Cerebellar cortex (tissue), 1 donor: ENCODE measurements around the gene ASXL1.
"Not testable (repeated sequence)": the region's sequence is repeated elsewhere in the genome, so short reads cannot be mapped to it uniquely, and the experiment has no call there.

ENCODE experiments used
- DNase-seq: peaks from one replicate; pipeline ENCODE4 v3.0.0-alpha.2; 2015; ENCODE audit warnings: low spot score

Gene ASXL1

DNA sequence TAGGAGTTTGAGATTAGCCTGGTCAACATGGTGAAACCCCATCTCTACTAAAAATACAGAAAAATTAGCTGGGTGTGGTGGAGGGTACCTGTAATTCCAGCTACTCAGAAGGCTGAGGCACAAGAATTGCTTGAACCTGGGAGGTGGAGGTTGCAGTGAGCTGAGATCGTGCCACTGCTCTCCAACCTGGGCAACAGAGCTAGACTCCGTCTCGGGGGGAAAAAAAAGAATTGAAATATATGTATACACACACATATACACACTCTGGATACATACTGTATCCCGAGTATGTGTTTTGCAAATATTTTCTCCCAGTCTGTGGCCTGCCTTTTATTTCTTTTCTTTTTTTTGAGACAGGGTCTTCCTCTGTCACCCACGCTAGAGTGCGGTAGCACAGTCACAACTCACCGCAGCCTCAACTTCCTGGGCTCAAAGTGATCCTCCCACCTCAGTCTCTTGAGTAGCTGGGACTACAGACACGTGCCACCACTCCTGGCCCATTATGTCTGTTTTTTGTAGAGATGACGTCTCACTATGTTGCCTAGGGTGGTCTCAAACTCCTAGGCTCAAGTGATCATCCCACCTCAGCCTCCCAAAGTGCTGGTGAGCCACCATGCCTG, 49.1 kb downstream of the ASXL1 start:
- DNase-seq: not testable (repeated sequence)

GRCh38 chr20:32411955-32412706, 54.0 kb downstream of the ASXL1 start:
- DNase-seq: no peak

- no peak for DNase-seq
These were observed 57.4 kb downstream of the ASXL1 start for GRCh38 chr20:32415494-32415893.

DNA sequence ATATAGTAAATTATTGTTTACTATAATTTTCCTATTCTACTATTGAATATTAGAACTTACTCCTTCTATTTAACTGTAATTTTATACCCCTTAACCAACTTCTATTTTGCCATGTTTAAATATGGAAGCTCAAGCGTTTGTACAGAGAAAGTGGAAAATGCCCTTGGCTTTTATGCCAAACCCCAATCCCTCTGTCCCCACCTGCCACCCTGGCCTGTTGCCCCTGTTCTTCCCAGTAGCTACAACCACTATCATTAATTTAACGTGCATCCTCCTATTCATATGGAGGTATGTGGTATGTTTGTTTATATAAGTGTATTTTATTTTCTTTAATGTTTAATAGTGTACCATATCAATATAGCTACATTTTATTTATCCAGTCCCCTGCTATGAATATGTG, 58.1 kb downstream of the ASXL1 start:
- DNase-seq: peak; percentile 54

- DNase-seq: no peak
These were observed 60.2 kb downstream of the ASXL1 start for GRCh38 chr20:32418376-32418775.

GRCh38 chr20:32421290-32421689, 63.2 kb downstream of the ASXL1 start:
- DNase-seq: no peak

- DNase-seq: no peak
These were observed 69.9 kb downstream of the ASXL1 start for GRCh38 chr20:32427996-32428395.

DNA sequence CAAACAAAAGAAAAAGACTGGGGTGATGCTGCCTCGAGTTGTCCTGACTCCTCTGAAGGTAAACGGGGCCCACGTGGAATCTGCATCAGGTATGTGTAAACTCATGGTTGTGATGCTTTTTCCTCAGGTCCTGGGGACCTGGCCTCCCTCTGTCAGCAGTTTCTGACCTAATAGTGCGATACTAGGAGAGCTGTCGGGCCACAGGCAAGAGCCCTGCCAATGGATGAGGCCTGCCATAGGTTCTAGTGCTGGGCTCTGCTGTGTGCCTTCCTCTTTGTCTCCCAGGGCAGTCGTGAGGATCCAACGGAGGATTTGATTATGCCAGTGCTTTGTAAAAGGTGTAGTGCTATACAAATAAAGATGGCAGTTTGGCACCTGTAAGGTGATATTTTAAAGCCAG, 71.2 kb downstream of the ASXL1 start:
- DNase-seq: no peak

DNA sequence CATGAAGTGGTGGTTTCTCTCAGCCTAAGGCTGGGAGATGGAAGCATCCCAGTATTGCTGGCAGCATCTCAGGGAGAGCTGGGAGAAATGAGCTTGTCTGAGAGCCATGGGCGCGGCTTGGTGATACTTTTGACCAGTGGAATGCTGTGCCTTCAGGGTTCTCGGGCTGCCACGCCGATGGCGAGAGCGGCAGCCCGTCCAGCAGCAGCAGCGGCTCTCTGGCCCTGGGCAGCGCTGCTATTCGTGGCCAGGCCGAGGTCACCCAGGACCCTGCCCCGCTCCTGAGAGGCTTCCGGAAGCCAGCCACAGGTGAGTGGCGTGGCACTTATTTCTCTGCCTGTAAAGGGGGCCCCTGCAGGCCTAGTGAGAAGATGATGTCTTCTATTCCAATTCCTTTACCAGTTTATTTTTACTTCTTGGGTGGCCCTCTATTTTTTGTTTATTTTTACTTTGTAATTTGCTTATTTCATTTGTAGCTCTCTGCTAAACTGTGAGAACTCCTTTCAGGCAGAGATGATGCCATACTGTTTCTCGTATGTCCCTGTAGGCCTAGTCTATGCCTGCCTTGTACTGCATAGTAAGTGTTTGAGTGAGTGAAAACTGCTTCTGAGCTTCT, 71.7 kb downstream of the ASXL1 start:
- no peak for DNase-seq

DNA sequence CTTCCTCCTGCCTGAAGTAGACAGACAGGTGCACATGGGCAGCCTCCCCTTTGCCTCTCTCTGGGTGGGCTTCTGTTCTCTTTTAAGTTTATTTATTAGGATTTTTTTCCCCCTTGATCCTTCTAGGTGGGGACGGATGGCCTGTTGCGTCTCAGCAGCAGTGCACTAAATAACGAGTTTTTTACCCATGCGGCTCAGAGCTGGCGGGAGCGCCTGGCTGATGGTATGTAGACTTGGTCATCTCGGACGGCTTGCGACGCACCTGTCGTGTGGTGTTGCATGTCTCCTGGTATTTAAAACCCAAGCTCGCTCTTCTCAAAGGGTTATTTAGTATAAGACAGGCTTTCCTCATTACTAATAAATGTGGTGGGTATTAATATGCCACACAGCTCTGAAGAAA, 73.3 kb downstream of the ASXL1 start:
- DNase-seq: no peak

- DNase-seq: no peak
These were observed 74.1 kb downstream of the ASXL1 start for GRCh38 chr20:32432277-32432676.

- DNase-seq: no peak
These were observed 75.3 kb downstream of the ASXL1 start for GRCh38 chr20:32433311-32434021.

DNA sequence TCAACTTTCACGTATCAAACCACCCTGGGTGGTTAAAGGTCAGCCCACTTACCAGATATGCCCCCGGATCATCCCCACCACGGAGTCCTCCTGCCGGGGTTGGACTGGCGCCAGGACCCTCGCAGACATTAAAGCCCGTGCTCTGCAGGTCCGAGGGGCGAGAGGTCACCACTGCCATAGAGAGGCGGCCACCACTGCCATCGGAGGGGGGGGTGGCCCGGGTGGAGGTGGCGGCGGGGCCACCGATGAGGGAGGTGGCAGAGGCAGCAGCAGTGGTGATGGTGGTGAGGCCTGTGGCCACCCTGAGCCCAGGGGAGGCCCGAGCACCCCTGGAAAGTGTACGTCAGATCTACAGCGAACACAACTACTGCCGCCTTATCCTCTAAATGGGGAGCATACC, 76.3 kb downstream of the ASXL1 start:
- DNase-seq: no peak

DNA sequence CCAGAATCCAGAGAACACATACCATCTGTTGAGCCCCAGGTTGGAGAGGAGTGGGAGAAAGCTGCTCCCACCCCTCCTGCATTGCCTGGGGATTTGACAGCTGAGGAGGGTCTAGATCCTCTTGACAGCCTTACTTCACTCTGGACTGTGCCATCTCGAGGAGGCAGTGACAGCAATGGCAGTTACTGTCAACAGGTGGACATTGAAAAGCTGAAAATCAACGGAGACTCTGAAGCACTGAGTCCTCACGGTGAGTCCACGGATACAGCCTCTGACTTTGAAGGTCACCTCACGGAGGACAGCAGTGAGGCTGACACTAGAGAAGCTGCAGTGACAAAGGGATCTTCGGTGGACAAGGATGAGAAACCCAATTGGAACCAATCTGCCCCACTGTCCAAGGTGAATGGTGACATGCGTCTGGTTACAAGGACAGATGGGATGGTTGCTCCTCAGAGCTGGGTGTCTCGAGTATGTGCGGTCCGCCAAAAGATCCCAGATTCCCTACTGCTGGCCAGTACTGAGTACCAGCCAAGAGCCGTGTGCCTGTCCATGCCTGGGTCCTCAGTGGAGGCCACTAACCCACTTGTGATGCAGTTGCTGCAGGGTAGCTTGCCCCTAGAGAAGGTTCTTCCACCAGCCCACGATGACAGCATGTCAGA, 77.4 kb downstream of the ASXL1 start:
- no peak for DNase-seq

DNA sequence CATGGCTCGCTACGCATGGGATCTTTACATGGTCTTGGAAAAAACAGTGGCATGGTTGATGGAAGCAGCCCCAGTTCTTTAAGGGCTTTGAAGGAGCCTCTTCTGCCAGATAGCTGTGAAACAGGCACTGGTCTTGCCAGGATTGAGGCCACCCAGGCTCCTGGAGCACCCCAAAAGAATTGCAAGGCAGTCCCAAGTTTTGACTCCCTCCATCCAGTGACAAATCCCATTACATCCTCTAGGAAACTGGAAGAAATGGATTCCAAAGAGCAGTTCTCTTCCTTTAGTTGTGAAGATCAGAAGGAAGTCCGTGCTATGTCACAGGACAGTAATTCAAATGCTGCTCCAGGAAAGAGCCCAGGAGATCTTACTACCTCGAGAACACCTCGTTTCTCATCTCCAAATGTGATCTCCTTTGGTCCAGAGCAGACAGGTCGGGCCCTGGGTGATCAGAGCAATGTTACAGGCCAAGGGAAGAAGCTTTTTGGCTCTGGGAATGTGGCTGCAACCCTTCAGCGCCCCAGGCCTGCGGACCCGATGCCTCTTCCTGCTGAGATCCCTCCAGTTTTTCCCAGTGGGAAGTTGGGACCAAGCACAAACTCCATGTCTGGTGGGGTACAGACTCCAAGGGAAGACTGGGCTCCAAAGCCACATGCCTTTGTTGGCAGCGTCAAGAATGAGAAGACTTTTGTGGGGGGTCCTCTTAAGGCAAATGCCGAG, 78.2 kb downstream of the ASXL1 start:
- no peak for DNase-seq

GRCh38 chr20:32436968-32437367, 78.8 kb downstream of the ASXL1 start:
- no peak for DNase-seq

DNA sequence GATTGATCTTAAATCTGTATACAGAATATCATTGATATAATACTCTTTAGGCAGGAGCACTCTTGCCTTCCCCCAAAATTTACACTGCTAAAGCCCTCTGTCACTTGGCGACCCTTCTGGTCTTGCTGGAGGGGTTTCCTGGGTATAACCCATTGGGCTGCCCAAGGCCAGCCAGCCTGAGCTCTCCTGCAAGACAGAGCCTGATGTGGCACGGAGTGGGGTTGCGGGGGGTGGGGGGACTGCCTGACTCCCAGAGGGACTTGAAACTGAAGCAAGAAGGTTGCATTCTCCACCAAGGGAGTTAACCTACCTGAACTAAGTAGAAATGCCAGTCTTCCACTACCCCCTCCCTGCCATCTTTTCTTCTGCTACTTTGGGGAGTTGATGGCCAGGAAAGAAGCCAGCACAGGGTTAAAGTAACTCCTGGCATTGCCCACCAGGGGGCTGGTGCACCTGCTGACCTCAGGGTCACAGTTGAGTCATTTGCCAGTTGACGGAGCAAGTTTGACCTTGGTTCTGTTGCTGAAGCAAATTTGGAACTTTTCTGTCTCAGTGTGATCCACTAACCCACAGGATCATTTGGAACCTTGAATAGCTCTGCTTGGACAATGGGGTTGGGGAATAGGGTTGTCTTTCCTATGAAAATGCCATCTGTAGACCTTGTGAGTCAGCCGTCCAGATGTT, 79.4 kb downstream of the ASXL1 start:
- no peak for DNase-seq

DNA sequence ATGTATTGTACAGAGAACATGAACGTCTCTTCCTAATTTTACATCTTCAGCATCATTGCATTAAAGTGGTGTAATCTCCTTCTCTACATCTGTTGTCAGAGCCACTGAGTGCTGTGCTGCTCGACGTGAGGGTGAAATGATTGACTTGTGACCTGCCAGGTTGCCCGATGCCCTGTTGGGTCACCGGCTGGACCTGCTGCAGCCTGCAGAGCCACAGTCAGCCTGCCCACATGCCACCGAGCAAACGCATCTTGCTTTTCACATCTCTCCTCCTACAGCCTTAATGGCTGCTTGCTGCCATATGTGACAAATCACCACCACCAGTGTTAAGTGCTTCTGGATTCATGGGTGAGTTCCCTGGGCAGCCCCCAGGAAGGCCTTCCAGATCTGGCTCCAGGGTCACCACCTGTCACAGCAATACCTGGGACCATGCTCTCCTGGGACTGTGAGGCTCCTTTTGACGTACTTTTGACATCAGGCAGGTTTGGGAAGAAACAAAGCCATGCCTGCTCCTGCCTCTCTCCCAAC, 80.3 kb downstream of the ASXL1 start:
- no peak for DNase-seq

DNA sequence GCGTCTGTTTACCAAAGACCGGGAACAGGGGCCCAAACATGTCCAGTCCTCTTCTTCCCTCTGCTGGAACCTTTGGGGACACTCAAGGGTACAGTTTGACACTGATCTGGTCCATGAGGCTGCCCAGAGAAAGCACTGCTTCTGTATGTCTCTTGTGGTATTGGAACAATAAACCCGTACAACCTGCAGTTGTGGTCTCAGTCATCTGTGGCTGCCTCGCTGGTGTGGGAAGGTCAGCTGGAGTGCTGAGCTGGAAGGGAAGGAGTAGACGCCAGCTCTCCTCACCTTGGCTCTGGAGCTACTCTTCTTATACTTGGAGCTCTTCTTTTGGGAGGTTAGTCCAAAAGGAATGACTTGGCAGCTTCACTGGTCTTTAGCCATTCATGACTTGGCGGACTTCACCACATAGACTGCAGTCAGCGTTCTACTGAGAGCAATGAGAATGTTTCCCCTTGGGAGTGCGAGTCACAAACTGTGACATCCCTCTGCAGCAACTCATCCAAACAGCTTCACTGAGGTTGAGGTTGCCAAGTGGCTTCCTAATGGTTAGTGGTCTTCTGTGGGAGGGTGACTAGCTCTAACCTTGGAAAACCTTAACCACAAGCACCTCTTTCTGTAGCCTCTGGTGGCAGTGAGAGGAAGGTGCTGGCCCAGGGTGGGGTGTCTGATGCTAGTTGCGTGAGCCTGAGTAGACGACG, 81.2 kb downstream of the ASXL1 start:
- no peak for DNase-seq
